K562 (cell line): ENCODE data around the gene IGF1R. TPM values are rescaled to one million over a fixed set of nuclear protein-coding genes. Genes with fewer than 3 reads are reported as not detected.

Source experiments
- ATAC-seq: fragments of 200-7000 bp; cut with Tn5 transposase; 3 replicates; pipeline ENCODE4 v1.9.1; 2020; ENCODE audit warnings: moderate library complexity
- BruUV-seq: library from RNA; stranded (reverse); fragments of 400-500 nt; replicated peaks from 2 replicates; lab custom pipeline; 2021; lab: Mats Ljungman, UMichigan
- CTCF ChIA-PET: fragments of 300-600 bp; formaldehyde crosslinking; extraction: SDS; loops from one replicate; lab custom pipeline; 2021; ENCODE audit warnings: low intra/inter-chr PET ratio; lab: Yijun Ruan, JAX
- POLR2A ChIA-PET: fragments of 300-600, 350-650 bp; sonication (Branson Sonifier 250); formaldehyde crosslinking; extraction: SDS; loops from one replicate; lab custom pipeline; 2021; ENCODE audit warnings: antibody characterized with exemption, inconsistent platforms; lab: Yijun Ruan, JAX
- DNase-seq, 4 experiments: peaks; one replicate each; pipeline versions ENCODE4 v3.0.0 to v3.0.0-alpha.2; 2011 to 2018; ENCODE audit warnings: low spot score in 3 of 4, mixed read lengths in 3 of 4; ENCODE audit errors: extremely low read depth in 1 of 4
- FAIRE-seq: peaks from 2 replicates; lab custom pipeline; 2011; peaks lifted over from hg19 to GRCh38; lab: Jason Lieb, UNC
- H2AFZ ChIP-seq: 2 replicates; pipeline ENCODE4 v1.6.0; 2011; ENCODE audit warnings: low read depth, low read length, control low read depth, inconsistent platforms
- H3K27ac ChIP-seq: fragments of 200-600 bp; 3 replicates; pipeline ENCODE4 v1.8.0; 2011; ENCODE audit warnings: low read depth, mild to moderate bottlenecking, control low read depth, inconsistent platforms, low read length, moderate library complexity, mixed read lengths; ENCODE audit errors: extremely low read depth
- H3K27me3 ChIP-seq, 2 experiments: fragments of 300-600 bp in 1 of 2; 2 replicates in 1 of 2; 3 replicates in 1 of 2; pipeline versions ENCODE4 v1.6.0 to v1.8.0; 2011; ENCODE audit warnings: inconsistent platforms in 2 of 2, low read length in 2 of 2, mild to moderate bottlenecking in 1 of 2, mixed read lengths in 1 of 2, moderate library complexity in 1 of 2; ENCODE audit not compliant: control insufficient read depth in 2 of 2, insufficient read depth in 2 of 2
- H3K36me3 ChIP-seq: fragments of 300-600 bp; 3 replicates; pipeline ENCODE4 v1.8.0; 2011; ENCODE audit warnings: mild to moderate bottlenecking, low read length, inconsistent platforms; ENCODE audit not compliant: control insufficient read depth, insufficient read depth
- H3K4me1 ChIP-seq, 2 experiments: fragments of 200-600 bp in 1 of 2; replicated peaks in 1 of 2; 2 replicates in 1 of 2; 3 replicates in 1 of 2; pipeline versions ENCODE4 v1.5.1 to v1.8.0; 2011; ENCODE audit warnings: inconsistent platforms in 2 of 2, low read length in 2 of 2, mild to moderate bottlenecking in 1 of 2, mixed read lengths in 1 of 2, moderate library complexity in 1 of 2; ENCODE audit not compliant: control insufficient read depth in 2 of 2, insufficient read depth in 2 of 2
- H3K4me2 ChIP-seq: 2 replicates; pipeline ENCODE4 v1.6.1; 2011; ENCODE audit warnings: low read length, control low read depth, inconsistent platforms, mixed read lengths; ENCODE audit not compliant: insufficient read depth
- H3K4me3 ChIP-seq: fragments of 200-600 bp; sonication (generic), shearing (Covaris generic); 2 replicates; pipeline ENCODE4 v1.5.1; 2016; ENCODE audit warnings: control low read depth, inconsistent platforms
- H3K79me2 ChIP-seq: fragments of 200-600 bp; 3 replicates; pipeline ENCODE4 v1.8.0; 2011; ENCODE audit warnings: low read length, inconsistent platforms; ENCODE audit not compliant: control insufficient read depth, insufficient read depth
- H3K9ac ChIP-seq, 2 experiments: 2 replicates each; pipeline versions ENCODE4 v1.6.0 to v1.6.1; 2011; ENCODE audit warnings: low read depth in 2 of 2, low read length in 2 of 2, control low read depth in 1 of 2, inconsistent platforms in 1 of 2, mild to moderate bottlenecking in 1 of 2, mixed read lengths in 1 of 2; ENCODE audit not compliant: insufficient read depth in 1 of 2
- H3K9me1 ChIP-seq: one replicate; pipeline ENCODE4 v1.6.0; 2011; ENCODE audit warnings: inconsistent platforms, mild to moderate bottlenecking, low read length, moderate library complexity; ENCODE audit not compliant: control insufficient read depth, insufficient read depth
- H3K9me3 ChIP-seq: replicated peaks from 2 replicates; pipeline ENCODE4 v1.5.1; 2011; ENCODE audit warnings: low read depth, low read length, inconsistent platforms; ENCODE audit not compliant: control insufficient read depth, insufficient read depth
- H4K20me1 ChIP-seq: replicated peaks from 2 replicates; pipeline ENCODE4 v1.6.1; 2011; ENCODE audit warnings: low read length, inconsistent platforms, mixed read lengths; ENCODE audit not compliant: control insufficient read depth, insufficient read depth
- C11orf30 ChIP-seq: fragments of 450-650 bp; IDR thresholded peaks from 2 replicates; pipeline ENCODE4 v1.6.1; 2016; ENCODE audit warnings: low read depth, mild to moderate bottlenecking
- L3MBTL2 ChIP-seq: fragments of 450-650 bp; IDR thresholded peaks from 2 replicates; pipeline ENCODE4 v1.6.1; 2016; ENCODE audit warnings: mild to moderate bottlenecking, moderate library complexity
- NFIC ChIP-seq: fragments of 450-650 bp; IDR thresholded peaks from 2 replicates; pipeline ENCODE4 v1.6.1; 2017; ENCODE audit warnings: mild to moderate bottlenecking, inconsistent platforms
- SMAD1 ChIP-seq: fragments of 150-350 bp; IDR thresholded peaks from 2 replicates; pipeline ENCODE4 v1.6.1; 2014; ENCODE audit warnings: low read length, low read depth; ENCODE audit not compliant: partially characterized antibody
- ZNF316 ChIP-seq: fragments of 450-650 bp; IDR thresholded peaks from 2 replicates; pipeline ENCODE4 v1.6.1; 2016
- WGBS: fragments of 100-300 bp; shearing (Covaris generic); methylation state at CpG from one replicate; pipeline ENCODE4 v1.1.6; 2016; ENCODE audit warnings: low coverage, mixed read lengths; ENCODE audit not compliant: insufficient coverage; ENCODE audit errors: missing lambda C conversion rate; 5-methylcytosine and 5-hydroxymethylcytosine counted together
- in situ Hi-C: fragments of 300-500 bp; cut with MboI; formaldehyde crosslinking; loops from 4 replicates; pipeline ENCODE4 v1.15.0; 2018; ENCODE audit warnings: inconsistent platforms, mixed read lengths
- intact Hi-C: fragments of 100-400 bp; cut with micrococcal nuclease; formaldehyde crosslinking; loops from 2 replicates; pipeline ENCODE4 v1.14.2; 2022
- polyA plus RNA-seq, 8 experiments: library from polyadenylated mRNA; depleted of rRNA in 4 of 8; stranded (reverse) in 5 of 8; unstranded in 3 of 8; fragments of >200 nt; fragmentation: Nextera tagmentation in 2 of 8; fragmentation: Illumina TruSeq in 1 of 8; extraction: Ambion mirVana in 2 of 8; extraction: Trizol in 1 of 8; gene quantifications; 2 replicates each; pipeline versions ENCODE4 v1.2.1 to v1.2.3, GENCODE V29; 2011 to 2014; ENCODE audit warnings: inconsistent platforms in 1 of 8, missing spikeins in 1 of 8
- total RNA-seq, 7 experiments: library from RNA; depleted of rRNA in 6 of 7; stranded (reverse); fragments of >200 nt in 6 of 7; fragmentation: Illumina TruSeq in 2 of 7; extraction: Trizol in 2 of 7; gene quantifications; 2 replicates each; pipeline versions ENCODE4 v1.2.1 to v1.2.3, GENCODE V29; 2011 to 2021; ENCODE audit warnings: low replicate concordance in 1 of 7

Gene IGF1R
- total and polyA plus RNA-seq, 9 of the 15 experiments (the other 6 are each of a cell fraction or from before 2014, with no cell fraction given): 0.35 to 8.0 (median 1.6) TPM

- H3K36me3 ChIP-seq: no peaks in the 10 kb centered on the region
- ATAC-seq (no peak), DNase-seq (no peak), FAIRE-seq (no peak)
- no peak overlapping the region for H3K27ac ChIP-seq
- no peak for TF ChIP-seq SMAD1
- TF ChIP-seq NFIC: peak; percentile 32; the same call in 1 of the 2 replicates
- BruUV-seq: no TSS peak
- intact Hi-C loops: no loop called here
- peaks cover 2 to 19% of the 10 kb centered on the region in 2 experiments for H3K27me3 ChIP-seq
- H3K4me1 ChIP-seq: peaks cover 3 to 4% of the 10 kb centered on the region in 2 experiments; a peak in 2 of 5 replicates
- 30% methylated on average over 9 of the region's 11 CpGs for WGBS
- no peaks in the 10 kb centered on the region; the same call in 1 of the 2 replicates for H4K20me1 ChIP-seq
- H3K4me2 ChIP-seq: no peak overlapping the region
- no peak overlapping the region for H3K4me3 ChIP-seq
- H3K9me3 ChIP-seq: no peaks in the 10 kb centered on the region
- ChIA-PET POLR2A (no interaction called here), CTCF (no interaction called here)
- H3K9me1 ChIP-seq: no peaks in the 10 kb centered on the region
- H3K79me2 ChIP-seq: no peaks in the 10 kb centered on the region
- in situ Hi-C loops: no loop called here
- H2AFZ ChIP-seq: no peak overlapping the region
- no peak overlapping the region for H3K9ac ChIP-seq
Observed at GRCh38 chr15:98924401-98925049, 276.2 kb downstream of the IGF1R start.

GRCh38 chr15:98926236-98926635, 277.9 kb downstream of the IGF1R start:
- FAIRE-seq (no peak), DNase-seq (no peak), ATAC-seq (no peak)
- no peaks in the 10 kb centered on the region; the same call in 1 of the 2 replicates for H4K20me1 ChIP-seq
- no peaks in the 10 kb centered on the region for H3K9me1 ChIP-seq
- 90% methylated on average over 1 of the region's 1 CpG for WGBS
- H3K4me2 ChIP-seq: no peak overlapping the region
- BruUV-seq: no TSS peak
- in situ Hi-C loops (no loop called here), intact Hi-C loops (no loop called here)
- H3K4me1 ChIP-seq: peaks cover 0 to 3% of the 10 kb centered on the region in 2 experiments; a peak in 1 of 5 replicates
- peak; percentile 36; the same call in 1 of the 2 replicates for TF ChIP-seq C11orf30
- no peak for TF ChIP-seq L3MBTL2
- TF ChIP-seq ZNF316: peak; percentile 69
- no peak overlapping the region for H3K4me3 ChIP-seq
- H3K36me3 ChIP-seq: no peaks in the 10 kb centered on the region
- ChIA-PET POLR2A (interaction anchor here (1.2 kb wide), 1 partner anchor 21 kb away, joined by 4 read pairs; no protein-coding TSS in a partner anchor), CTCF (no interaction called here)
- no peak overlapping the region for H2AFZ ChIP-seq
- peaks cover 10 to 20% of the 10 kb centered on the region in 2 experiments for H3K27me3 ChIP-seq
- H3K9me3 ChIP-seq: no peaks in the 10 kb centered on the region
- no peak overlapping the region for H3K9ac ChIP-seq
- no peaks in the 10 kb centered on the region for H3K79me2 ChIP-seq
- H3K27ac ChIP-seq: no peak overlapping the region
